IPS DF 4.7 (cell line): ENCODE data around the gene CYB5RL.
"Not testable (repeated sequence)": the region's sequence is repeated elsewhere in the genome, so short reads cannot be mapped to it uniquely, and the experiment has no call there.

ENCODE experiments used
- DNase-seq: peaks from one replicate; pipeline ENCODE4 v3.0.0-alpha.2; 2013; ENCODE audit warnings: low spot score; ENCODE audit errors: extremely low read depth

Gene CYB5RL

GRCh38 chr1:54188291-54188690 lies 11.5 kb downstream of the CYB5RL start:
- no peak for DNase-seq

GRCh38 chr1:54186056-54186455 lies 13.8 kb downstream of the CYB5RL start:
- no peak for DNase-seq

- no peak for DNase-seq
Observed at GRCh38 chr1:54180701-54181360, 19.0 kb downstream of the CYB5RL start.

GRCh38 chr1:54178296-54179070 lies 21.3 kb downstream of the CYB5RL start:
- no peak for DNase-seq

GRCh38 chr1:54177726-54178125 lies 22.1 kb downstream of the CYB5RL start:
- no peak for DNase-seq

GRCh38 chr1:54176621-54177327 lies 23.1 kb downstream of the CYB5RL start:
- DNase-seq = no peak

GRCh38 chr1:54174106-54174505 lies 25.7 kb downstream of the CYB5RL start:
- DNase-seq = no peak

GRCh38 chr1:54173681-54174080 lies 26.1 kb downstream of the CYB5RL start:
- DNase-seq = no peak

GRCh38 chr1:54172614-54173599 lies 26.9 kb downstream of the CYB5RL start:
- DNase-seq = no peak

GRCh38 chr1:54171606-54172005 lies 28.2 kb downstream of the CYB5RL start:
- no peak for DNase-seq

GRCh38 chr1:54171016-54171415 lies 28.8 kb downstream of the CYB5RL start:
- DNase-seq = no peak

- no peak for DNase-seq
Observed at GRCh38 chr1:54169068-54169467, 30.8 kb downstream of the CYB5RL start.

GRCh38 chr1:54168206-54168965 lies 31.4 kb downstream of the CYB5RL start:
- no peak for DNase-seq

- no peak for DNase-seq
Observed at GRCh38 chr1:54167422-54168139, 32.2 kb downstream of the CYB5RL start.

GRCh38 chr1:54166357-54166756 lies 33.5 kb downstream of the CYB5RL start:
- not testable (repeated sequence) for DNase-seq

GRCh38 chr1:54165146-54165545 lies 34.7 kb downstream of the CYB5RL start:
- no peak for DNase-seq

- DNase-seq = no peak
Observed at GRCh38 chr1:54163573-54163972, 36.3 kb downstream of the CYB5RL start.

GRCh38 chr1:54163051-54163450 lies 36.8 kb downstream of the CYB5RL start:
- DNase-seq = no peak

GRCh38 chr1:54161495-54162168 lies 38.2 kb downstream of the CYB5RL start:
- DNase-seq = no peak
